GM13976 (cell line): ENCODE measurements around the gene OGN.

Source experiments
- DNase-seq: peaks from one replicate; pipeline ENCODE4 v3.0.0; 2012; ENCODE audit warnings: low spot score
- in situ Hi-C: fragments of 300-500 bp; cut with MboI; formaldehyde crosslinking; loops from one replicate; pipeline ENCODE4 v1.12.0; 2022; ENCODE audit warnings: low sequenced_read_pairs, mixed read lengths, inconsistent platforms; ENCODE audit not compliant: unreplicated experiment
- TF ChIP-seq, protein P1 (sequence below): IDR thresholded peaks from 2 replicates; pipeline ENCODE4 v1.5.1; 2012; ENCODE audit warnings: borderline replicate concordance, mild to moderate bottlenecking; ENCODE audit not compliant: insufficient read depth; ENCODE audit errors: extremely low read depth, missing control alignments, control extremely low read depth

OGN gene, protein sequence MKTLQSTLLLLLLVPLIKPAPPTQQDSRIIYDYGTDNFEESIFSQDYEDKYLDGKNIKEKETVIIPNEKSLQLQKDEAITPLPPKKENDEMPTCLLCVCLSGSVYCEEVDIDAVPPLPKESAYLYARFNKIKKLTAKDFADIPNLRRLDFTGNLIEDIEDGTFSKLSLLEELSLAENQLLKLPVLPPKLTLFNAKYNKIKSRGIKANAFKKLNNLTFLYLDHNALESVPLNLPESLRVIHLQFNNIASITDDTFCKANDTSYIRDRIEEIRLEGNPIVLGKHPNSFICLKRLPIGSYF

DNA sequence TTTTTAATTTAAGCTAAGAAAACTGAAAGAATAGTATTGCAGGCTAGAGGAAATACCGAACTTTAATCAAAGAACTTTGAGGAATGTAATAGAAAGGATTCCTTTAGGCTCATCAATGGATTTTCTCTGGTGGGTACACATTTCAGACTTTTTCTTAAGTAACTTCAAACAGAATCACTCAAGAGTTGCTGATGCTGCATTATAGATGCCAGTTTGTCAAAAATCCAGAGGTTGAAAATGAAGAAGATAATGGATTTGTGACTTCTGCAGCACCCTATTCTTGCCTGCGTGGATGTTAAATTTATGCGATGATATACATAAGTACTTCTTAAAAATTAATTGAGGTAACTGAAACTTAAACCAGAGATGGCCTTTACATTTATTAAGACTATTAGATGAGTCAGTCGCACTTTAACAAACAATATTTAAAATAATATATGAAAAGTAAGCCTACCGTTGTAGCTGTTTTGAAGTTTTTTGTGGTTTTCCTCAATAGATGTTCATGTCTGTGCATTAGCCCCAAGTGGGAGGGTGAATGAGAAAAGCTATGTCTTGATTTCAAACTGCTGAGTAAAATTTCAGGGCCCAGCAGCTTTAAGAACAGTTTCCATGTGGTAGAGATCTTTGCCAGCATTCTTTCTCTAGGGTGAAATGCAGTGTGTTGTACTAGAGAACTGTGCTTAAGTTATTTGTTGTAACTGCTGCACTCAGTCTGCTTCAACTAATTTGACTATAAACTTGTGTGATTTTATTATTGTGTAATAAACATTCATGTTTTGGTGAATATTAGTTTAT is at the start of gene OGN:
TSS of gene OGN (minus strand) at position 537 of the 795 bp plus-strand sequence. CDS start 1,171 bp downstream, outside the sequence.
- DNase-seq = no peak
- in situ Hi-C loops = no loop called here
- TF ChIP-seq, protein P1, sequence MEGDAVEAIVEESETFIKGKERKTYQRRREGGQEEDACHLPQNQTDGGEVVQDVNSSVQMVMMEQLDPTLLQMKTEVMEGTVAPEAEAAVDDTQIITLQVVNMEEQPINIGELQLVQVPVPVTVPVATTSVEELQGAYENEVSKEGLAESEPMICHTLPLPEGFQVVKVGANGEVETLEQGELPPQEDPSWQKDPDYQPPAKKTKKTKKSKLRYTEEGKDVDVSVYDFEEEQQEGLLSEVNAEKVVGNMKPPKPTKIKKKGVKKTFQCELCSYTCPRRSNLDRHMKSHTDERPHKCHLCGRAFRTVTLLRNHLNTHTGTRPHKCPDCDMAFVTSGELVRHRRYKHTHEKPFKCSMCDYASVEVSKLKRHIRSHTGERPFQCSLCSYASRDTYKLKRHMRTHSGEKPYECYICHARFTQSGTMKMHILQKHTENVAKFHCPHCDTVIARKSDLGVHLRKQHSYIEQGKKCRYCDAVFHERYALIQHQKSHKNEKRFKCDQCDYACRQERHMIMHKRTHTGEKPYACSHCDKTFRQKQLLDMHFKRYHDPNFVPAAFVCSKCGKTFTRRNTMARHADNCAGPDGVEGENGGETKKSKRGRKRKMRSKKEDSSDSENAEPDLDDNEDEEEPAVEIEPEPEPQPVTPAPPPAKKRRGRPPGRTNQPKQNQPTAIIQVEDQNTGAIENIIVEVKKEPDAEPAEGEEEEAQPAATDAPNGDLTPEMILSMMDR = no peak

DNA sequence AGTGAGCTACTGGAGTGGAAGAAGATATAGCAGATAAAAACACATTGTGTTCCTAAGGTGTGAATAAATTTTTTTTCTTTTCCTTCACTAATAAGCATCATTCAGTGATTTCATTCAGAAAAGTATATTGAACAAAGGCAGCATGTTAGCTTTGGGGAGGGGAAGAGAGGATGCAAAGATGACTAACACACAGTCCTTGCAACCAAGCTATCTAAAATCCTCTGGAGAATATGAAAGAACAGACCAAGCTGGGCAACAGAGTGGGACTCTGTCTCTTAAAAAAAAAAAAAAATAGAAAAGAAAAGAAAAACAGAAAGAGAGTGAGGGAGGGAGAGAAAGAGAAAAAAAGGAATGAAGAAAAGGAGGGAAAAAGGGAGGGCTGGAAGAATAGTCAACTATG is 42.2 kb upstream of the OGN start:
- TF ChIP-seq, protein P1 = no peak
- in situ Hi-C loops = loop anchor here (25.0 kb wide), 1 partner anchor 309 kb away; no protein-coding TSS in a partner anchor
- no peak for DNase-seq

DNA sequence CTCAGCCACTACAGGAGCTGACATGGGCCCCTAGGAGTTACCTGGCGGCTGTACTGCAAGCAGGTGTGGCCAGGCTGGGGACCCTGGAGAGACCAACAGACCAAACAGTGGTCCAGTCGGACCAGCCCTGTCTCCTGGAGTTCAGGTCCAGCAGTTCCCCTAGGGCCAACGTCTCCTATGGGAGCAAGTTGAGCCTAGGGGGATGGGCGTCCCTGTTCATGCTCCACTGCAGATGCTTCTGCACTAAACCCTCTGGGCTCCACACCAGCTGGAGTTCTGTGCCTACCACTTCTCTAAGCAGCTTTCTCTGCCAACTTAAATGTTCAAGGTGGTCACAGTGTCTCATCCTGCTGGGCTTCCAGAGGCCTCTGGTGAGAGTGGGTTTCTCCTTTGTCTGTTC is 40.5 kb upstream of the OGN start:
- in situ Hi-C loops = loop anchor here (25.0 kb wide), 1 partner anchor 308 kb away; no protein-coding TSS in a partner anchor
- TF ChIP-seq, protein P1 = no peak
- DNase-seq = no peak

DNA sequence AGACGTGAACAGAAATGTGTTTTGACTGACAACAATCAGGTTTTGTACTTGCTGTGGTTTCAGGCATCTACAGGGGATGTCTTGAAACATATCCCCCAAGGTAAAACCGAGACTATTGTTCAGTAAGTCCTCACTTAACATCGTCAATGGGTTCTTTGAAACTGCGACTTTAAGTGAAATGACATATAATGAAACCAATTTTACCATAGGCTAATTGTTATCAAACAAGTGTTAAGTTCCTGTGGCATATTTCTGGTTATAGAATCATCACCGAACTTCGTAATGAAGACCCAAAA is 36.3 kb upstream of the OGN start:
- peak; percentile 16 for DNase-seq
- TF ChIP-seq, protein P1 = no peak
- in situ Hi-C loops = loop anchor here (25.0 kb wide), 1 partner anchor 303 kb away; no protein-coding TSS in a partner anchor

DNA sequence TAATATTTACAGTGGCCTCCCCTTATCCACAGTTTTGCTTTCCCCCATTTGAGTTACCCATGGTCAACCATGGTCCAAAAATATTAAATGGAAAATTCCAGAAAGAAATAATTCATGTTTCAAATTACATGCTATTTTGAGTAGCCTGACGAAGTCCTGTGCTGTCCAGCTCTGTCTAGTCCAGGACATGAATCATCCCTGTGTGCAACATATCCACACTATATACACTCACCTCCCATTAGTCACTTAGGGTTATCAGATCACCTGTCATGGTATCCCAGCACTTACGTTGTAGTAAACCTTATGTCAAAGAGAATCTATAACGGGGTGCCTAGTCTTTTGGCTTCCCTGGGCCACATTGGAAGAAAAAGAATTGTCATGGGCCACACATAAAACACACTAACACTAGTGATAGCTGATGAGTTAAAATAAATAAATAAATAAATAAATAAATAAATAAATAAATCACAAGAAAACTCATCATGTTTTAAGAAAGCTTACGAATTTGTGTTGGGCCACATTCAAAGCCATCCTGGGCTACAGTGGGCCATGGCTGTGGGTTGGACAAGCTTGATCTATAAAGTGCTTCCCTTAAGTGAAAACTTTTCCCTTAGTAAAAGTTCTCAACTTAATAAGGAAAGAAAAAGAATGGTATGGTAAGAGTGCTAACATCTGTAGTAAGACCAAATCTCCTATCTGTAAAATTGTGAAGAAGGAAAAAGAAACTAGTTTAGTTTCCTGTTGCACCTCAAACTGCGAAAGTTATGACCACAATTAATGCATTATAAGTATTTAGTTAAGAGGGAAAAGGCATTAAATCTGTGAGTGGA is 35.8 kb upstream of the OGN start:
- TF ChIP-seq, protein P1 = no peak
- no peak for DNase-seq
- in situ Hi-C loops = loop anchor here (25.0 kb wide), 1 partner anchor 303 kb away; no protein-coding TSS in a partner anchor
